HEK293 (cell line): ENCODE measurements around the gene HDDC3.

Source experiments
- PRDM4 ChIP-seq: fragments of 450-650 bp; formaldehyde crosslinking; IDR thresholded peaks from 2 replicates; pipeline ENCODE4 v1.5.1; 2017; ENCODE audit warnings: missing biosample characterization, missing genetic modification characterization
- SP2 ChIP-seq: fragments of 450-650 bp; formaldehyde crosslinking; IDR thresholded peaks from 2 replicates; pipeline ENCODE4 v1.5.1; 2016; ENCODE audit warnings: missing biosample characterization, missing genetic modification characterization
- YY1 ChIP-seq: fragments of 450-650 bp; formaldehyde crosslinking; IDR thresholded peaks from 2 replicates; pipeline ENCODE4 v1.5.1; 2018; ENCODE audit warnings: missing biosample characterization, missing genetic modification characterization
- ZNF114 ChIP-seq: fragments of 450-650 bp; formaldehyde crosslinking; IDR thresholded peaks from 2 replicates; pipeline ENCODE4 v1.5.0; 2017; ENCODE audit warnings: missing biosample characterization, missing genetic modification characterization
- ZNF132 ChIP-seq: fragments of 450-650 bp; formaldehyde crosslinking; IDR thresholded peaks from 2 replicates; pipeline ENCODE4 v1.5.1; 2017; ENCODE audit warnings: missing biosample characterization, missing genetic modification characterization, borderline replicate concordance
- ZNF239 ChIP-seq: fragments of 450-650 bp; formaldehyde crosslinking; IDR thresholded peaks from 2 replicates; pipeline ENCODE4 v1.5.1; 2016; ENCODE audit warnings: missing biosample characterization, missing genetic modification characterization
- ZNF707 ChIP-seq: fragments of 450-650 bp; formaldehyde crosslinking; IDR thresholded peaks from 2 replicates; pipeline ENCODE4 v1.5.1; 2016; ENCODE audit warnings: missing biosample characterization, missing genetic modification characterization
- TF ChIP-seq, protein P1 (sequence below): fragments of 450-650 bp; formaldehyde crosslinking; IDR thresholded peaks from 2 replicates; pipeline ENCODE4 v1.5.1; 2016; ENCODE audit warnings: missing biosample characterization, missing genetic modification characterization

GRCh38 chr15:90960298-90961091 lies 28.1 kb upstream of the HDDC3 start:
- TF ChIP-seq, protein P1, sequence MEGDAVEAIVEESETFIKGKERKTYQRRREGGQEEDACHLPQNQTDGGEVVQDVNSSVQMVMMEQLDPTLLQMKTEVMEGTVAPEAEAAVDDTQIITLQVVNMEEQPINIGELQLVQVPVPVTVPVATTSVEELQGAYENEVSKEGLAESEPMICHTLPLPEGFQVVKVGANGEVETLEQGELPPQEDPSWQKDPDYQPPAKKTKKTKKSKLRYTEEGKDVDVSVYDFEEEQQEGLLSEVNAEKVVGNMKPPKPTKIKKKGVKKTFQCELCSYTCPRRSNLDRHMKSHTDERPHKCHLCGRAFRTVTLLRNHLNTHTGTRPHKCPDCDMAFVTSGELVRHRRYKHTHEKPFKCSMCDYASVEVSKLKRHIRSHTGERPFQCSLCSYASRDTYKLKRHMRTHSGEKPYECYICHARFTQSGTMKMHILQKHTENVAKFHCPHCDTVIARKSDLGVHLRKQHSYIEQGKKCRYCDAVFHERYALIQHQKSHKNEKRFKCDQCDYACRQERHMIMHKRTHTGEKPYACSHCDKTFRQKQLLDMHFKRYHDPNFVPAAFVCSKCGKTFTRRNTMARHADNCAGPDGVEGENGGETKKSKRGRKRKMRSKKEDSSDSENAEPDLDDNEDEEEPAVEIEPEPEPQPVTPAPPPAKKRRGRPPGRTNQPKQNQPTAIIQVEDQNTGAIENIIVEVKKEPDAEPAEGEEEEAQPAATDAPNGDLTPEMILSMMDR = no peak
- TF ChIP-seq ZNF132 (tag by site-specific recombination) = no peak
- TF ChIP-seq ZNF707 (tag by site-specific recombination) = no peak
- TF ChIP-seq ZNF239 (tag by site-specific recombination) = no peak
- no peak for TF ChIP-seq PRDM4 (tag by site-specific recombination)
- no peak for TF ChIP-seq SP2 (tag by site-specific recombination)
- TF ChIP-seq YY1 (tag by site-specific recombination) = no peak
- no peak for TF ChIP-seq ZNF114
